Measurements from ENCODE around the gene KYNU.

DNA sequence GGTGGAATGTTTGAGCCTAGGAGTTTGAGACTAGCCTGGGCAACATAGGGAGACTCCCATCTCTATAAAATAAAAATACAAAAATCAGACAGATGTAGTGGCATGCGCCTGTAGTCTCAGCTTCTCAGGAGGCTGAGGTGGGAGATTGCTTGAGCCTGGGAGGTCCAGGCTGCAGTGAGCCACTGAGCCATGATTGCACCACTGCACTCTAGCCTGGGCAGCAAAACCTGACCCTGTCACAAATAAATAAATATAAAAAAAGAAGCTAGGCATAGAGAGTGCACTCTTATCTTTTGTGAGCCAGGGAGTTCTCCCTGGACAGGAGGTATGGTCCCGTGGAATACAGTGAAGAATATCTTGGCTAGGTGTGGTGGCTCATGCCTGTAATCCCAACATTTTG, 11.0 kb upstream of the KYNU start:
- TF ChIP-seq GLI2 (tag by site-specific recombination; IDR thresholded peaks at IDR 0.05; ENCODE audit: borderline replicate concordance, low read depth) (no peak), GLI4 (tag by site-specific recombination; IDR thresholded peaks at IDR 0.05) (no peak), ZNF792 (tag by site-specific recombination; IDR thresholded peaks at IDR 0.05) (no peak), ZNF530 (tag by site-specific recombination; IDR thresholded peaks at IDR 0.05; ENCODE audit: low read depth) (no peak), ZNF529 (tag by site-specific recombination; IDR thresholded peaks at IDR 0.05; ENCODE audit: insufficient replicate concordance) (no peak), ZSCAN18 (tag by site-specific recombination; IDR thresholded peaks at IDR 0.05) (no peak), ZNF560 (tag by site-specific recombination; IDR thresholded peaks at IDR 0.05; ENCODE audit: borderline replicate concordance) (no peak)
- TF ChIP-seq, protein P1, sequence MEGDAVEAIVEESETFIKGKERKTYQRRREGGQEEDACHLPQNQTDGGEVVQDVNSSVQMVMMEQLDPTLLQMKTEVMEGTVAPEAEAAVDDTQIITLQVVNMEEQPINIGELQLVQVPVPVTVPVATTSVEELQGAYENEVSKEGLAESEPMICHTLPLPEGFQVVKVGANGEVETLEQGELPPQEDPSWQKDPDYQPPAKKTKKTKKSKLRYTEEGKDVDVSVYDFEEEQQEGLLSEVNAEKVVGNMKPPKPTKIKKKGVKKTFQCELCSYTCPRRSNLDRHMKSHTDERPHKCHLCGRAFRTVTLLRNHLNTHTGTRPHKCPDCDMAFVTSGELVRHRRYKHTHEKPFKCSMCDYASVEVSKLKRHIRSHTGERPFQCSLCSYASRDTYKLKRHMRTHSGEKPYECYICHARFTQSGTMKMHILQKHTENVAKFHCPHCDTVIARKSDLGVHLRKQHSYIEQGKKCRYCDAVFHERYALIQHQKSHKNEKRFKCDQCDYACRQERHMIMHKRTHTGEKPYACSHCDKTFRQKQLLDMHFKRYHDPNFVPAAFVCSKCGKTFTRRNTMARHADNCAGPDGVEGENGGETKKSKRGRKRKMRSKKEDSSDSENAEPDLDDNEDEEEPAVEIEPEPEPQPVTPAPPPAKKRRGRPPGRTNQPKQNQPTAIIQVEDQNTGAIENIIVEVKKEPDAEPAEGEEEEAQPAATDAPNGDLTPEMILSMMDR (tag by site-specific recombination; IDR thresholded peaks at IDR 0.05) = no peak

Measured in HEK293 (cell line).